Smooth muscle cell (in vitro differentiated cells): ENCODE measurements around the gene AFF2. TPM values are rescaled to one million over a fixed set of nuclear protein-coding genes. Genes with fewer than 3 reads are reported as not detected.

Experiments
- DNase-seq: peaks from one replicate; lab custom pipeline; 2025; ENCODE audit not compliant: unreplicated experiment; lab: John Stamatoyannopoulos, UW
- H2AFZ ChIP-seq: fragments of 200-600 bp; sonication (generic); 2 replicates; pipeline ENCODE4 v1.6.0; 2016; ENCODE audit warnings: antibody characterized with exemption, low read depth, mild to moderate bottlenecking
- H3F3A ChIP-seq: fragments of 200-600 bp; sonication (generic); 2 replicates; pipeline ENCODE4 v1.6.0; 2017; ENCODE audit warnings: antibody characterized with exemption, low read depth
- H3K27ac ChIP-seq: fragments of 200-600 bp; sonication (generic); 2 replicates; pipeline ENCODE4 v1.5.1; 2016; ENCODE audit warnings: low read depth, mild to moderate bottlenecking
- H3K27me3 ChIP-seq: fragments of 200-600 bp; sonication (generic); 2 replicates; pipeline ENCODE4 v1.6.1; 2016; ENCODE audit warnings: low read depth, mild to moderate bottlenecking
- H3K36me3 ChIP-seq: fragments of 200-600 bp; sonication (generic); 2 replicates; pipeline ENCODE4 v1.5.1; 2016; ENCODE audit warnings: low read depth
- H3K4me1 ChIP-seq: fragments of 200-600 bp; sonication (generic); 2 replicates; pipeline ENCODE4 v1.5.1; 2016; ENCODE audit warnings: low read depth
- H3K4me2 ChIP-seq: fragments of 200-600 bp; sonication (generic); 2 replicates; pipeline ENCODE4 v1.6.0; 2016; ENCODE audit warnings: mild to moderate bottlenecking
- H3K4me3 ChIP-seq: fragments of 200-600 bp; sonication (generic); 2 replicates; pipeline ENCODE4 v1.5.1; 2016; ENCODE audit warnings: mild to moderate bottlenecking
- H3K79me2 ChIP-seq: fragments of 200-600 bp; sonication (generic); 2 replicates; pipeline ENCODE4 v1.6.0; 2016; ENCODE audit warnings: low read depth, mild to moderate bottlenecking
- H3K9ac ChIP-seq: fragments of 200-600 bp; sonication (generic); 2 replicates; pipeline ENCODE4 v1.6.0; 2016; ENCODE audit warnings: low read depth
- H3K9me3 ChIP-seq: fragments of 200-600 bp; sonication (generic); replicated peaks from 2 replicates; pipeline ENCODE4 v1.5.1; 2016; ENCODE audit warnings: low read depth
- H4K20me1 ChIP-seq: fragments of 200-600 bp; sonication (generic); 2 replicates; pipeline ENCODE4 v1.6.0; 2016; ENCODE audit warnings: low read depth
- WGBS: methylation state at CpG from one replicate; pipeline ENCODE4 v1.1.7; 2016; ENCODE audit warnings: low lambda C conversion rate; 5-methylcytosine and 5-hydroxymethylcytosine counted together
- polyA plus RNA-seq: library from polyadenylated mRNA; unstranded; fragments of >200 nt; fragmentation: Nextera tagmentation; extraction: Ambion mirVana; gene quantifications from 2 replicates; pipeline ENCODE4 v1.2.1, GENCODE V29; 2016
- total RNA-seq: library from RNA; depleted of rRNA; stranded (reverse); fragments of >200 nt; gene quantifications from 2 replicates; pipeline ENCODE4 v1.2.3, GENCODE V29; 2014
- TF ChIP-seq, protein P1 (sequence below): fragments of 200-600 bp; sonication (generic); IDR thresholded peaks from 2 replicates; pipeline ENCODE4 v1.5.1; 2017; ENCODE audit warnings: borderline replicate concordance, mild to moderate bottlenecking, antibody characterized with exemption; ENCODE audit not compliant: insufficient read depth, poor library complexity, severe bottlenecking

AFF2 gene
- total and polyA plus RNA-seq, 2 experiments from 2014 or later: 0.57 to 3.6 TPM

DNA sequence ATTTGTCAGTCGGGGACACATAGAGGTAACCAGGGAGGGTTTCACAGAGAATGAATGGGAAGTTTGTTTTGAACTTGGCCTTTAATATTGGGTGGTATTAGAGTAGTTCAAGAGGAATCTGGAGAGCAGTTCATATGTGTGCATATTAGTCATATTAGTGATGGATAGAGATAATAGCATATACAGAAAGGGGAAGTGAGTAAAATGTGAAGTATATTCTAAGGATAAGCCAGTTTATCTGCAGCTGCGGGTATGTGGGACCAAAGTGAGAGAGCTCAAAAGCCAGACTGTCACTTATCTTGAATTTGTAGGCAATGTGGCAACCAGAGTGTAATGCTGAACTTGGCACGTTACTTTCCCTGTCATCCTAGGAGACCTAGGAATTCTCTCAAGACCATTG lies 169.9 kb downstream of the AFF2 start:
- Histone ChIP-seq H4K20me1 (no peaks in the 10 kb centered on the region), H3K27ac (no peak overlapping the region), H3K9me3 (peaks cover 7% of the 10 kb centered on the region), H3K4me1 (no peaks in the 10 kb centered on the region), H3K9ac (no peak overlapping the region), H2AFZ (no peak overlapping the region), H3K4me3 (no peak overlapping the region), H3F3A (no peaks in the 10 kb centered on the region), H3K4me2 (no peak overlapping the region), H3K79me2 (no peaks in the 10 kb centered on the region), H3K36me3 (no peaks in the 10 kb centered on the region), H3K27me3 (no peaks in the 10 kb centered on the region)
- DNase-seq: no peak
- TF ChIP-seq, protein P1, sequence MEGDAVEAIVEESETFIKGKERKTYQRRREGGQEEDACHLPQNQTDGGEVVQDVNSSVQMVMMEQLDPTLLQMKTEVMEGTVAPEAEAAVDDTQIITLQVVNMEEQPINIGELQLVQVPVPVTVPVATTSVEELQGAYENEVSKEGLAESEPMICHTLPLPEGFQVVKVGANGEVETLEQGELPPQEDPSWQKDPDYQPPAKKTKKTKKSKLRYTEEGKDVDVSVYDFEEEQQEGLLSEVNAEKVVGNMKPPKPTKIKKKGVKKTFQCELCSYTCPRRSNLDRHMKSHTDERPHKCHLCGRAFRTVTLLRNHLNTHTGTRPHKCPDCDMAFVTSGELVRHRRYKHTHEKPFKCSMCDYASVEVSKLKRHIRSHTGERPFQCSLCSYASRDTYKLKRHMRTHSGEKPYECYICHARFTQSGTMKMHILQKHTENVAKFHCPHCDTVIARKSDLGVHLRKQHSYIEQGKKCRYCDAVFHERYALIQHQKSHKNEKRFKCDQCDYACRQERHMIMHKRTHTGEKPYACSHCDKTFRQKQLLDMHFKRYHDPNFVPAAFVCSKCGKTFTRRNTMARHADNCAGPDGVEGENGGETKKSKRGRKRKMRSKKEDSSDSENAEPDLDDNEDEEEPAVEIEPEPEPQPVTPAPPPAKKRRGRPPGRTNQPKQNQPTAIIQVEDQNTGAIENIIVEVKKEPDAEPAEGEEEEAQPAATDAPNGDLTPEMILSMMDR: no peak
- WGBS: 66% methylated on average over 3 of the region's 3 CpGs

DNA sequence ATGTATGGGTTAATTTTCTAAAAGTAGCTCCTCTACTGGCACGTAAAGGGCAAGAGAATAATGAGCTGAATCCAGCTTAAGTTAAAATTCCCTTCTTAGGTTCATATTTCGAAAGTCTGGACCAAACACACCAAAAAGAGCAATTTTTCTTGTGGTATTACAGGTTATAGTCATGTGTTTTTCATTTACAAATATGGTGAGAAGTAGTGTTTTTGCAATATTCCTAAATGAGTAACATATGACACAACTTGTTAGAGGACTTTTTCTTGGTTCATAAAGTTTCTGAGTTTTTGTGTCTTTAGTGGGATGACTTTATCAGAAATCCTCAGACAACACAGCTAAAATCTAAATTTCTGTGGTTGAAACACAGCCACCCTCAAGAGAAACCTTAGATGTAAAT lies 172.1 kb downstream of the AFF2 start:
- no peaks in the 10 kb centered on the region for H3F3A ChIP-seq
- H3K27me3 ChIP-seq: no peaks in the 10 kb centered on the region
- DNase-seq: no peak
- no peaks in the 10 kb centered on the region for H3K36me3 ChIP-seq
- peaks cover 7% of the 10 kb centered on the region for H3K9me3 ChIP-seq
- no peak overlapping the region for H3K9ac ChIP-seq
- TF ChIP-seq, protein P1: no peak
- H3K27ac ChIP-seq: no peak overlapping the region
- no peaks in the 10 kb centered on the region for H3K4me1 ChIP-seq
- no peak overlapping the region for H2AFZ ChIP-seq
- H4K20me1 ChIP-seq: no peaks in the 10 kb centered on the region
- H3K4me3 ChIP-seq: no peak overlapping the region
- WGBS: 58% methylated on average over 2 of the region's 2 CpGs
- H3K79me2 ChIP-seq: no peaks in the 10 kb centered on the region
- no peak overlapping the region for H3K4me2 ChIP-seq

DNA sequence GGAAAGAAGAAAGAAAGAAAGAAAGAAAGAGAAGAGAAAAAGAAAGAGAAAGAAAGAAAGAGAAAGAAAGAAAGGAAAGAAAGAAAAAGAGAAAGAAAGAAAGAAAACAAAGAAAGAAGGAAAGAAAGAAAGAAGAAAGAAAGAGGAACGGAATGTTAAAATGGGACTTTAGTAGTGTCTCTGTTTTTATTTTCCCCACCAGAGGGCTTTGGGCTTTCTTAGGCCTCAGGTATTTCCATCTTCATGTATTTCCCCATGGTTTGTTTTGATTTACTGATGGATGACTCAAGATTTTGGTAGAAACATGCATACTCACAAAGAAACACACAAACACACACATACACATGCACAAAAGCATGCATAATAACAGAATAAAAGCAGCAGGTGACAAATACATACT lies 181.2 kb downstream of the AFF2 start:
- Histone ChIP-seq H2AFZ (no peak overlapping the region), H3F3A (no peaks in the 10 kb centered on the region), H3K79me2 (no peaks in the 10 kb centered on the region), H3K27ac (no peak overlapping the region), H3K4me1 (no peaks in the 10 kb centered on the region), H3K9me3 (no peaks in the 10 kb centered on the region), H3K4me3 (no peak overlapping the region), H3K9ac (no peak overlapping the region), H3K27me3 (no peaks in the 10 kb centered on the region), H3K36me3 (no peaks in the 10 kb centered on the region), H3K4me2 (no peak overlapping the region), H4K20me1 (no peaks in the 10 kb centered on the region)
- DNase-seq: no peak
- WGBS: 89% methylated on average over 1 of the region's 1 CpG
- TF ChIP-seq, protein P1: no peak

DNA sequence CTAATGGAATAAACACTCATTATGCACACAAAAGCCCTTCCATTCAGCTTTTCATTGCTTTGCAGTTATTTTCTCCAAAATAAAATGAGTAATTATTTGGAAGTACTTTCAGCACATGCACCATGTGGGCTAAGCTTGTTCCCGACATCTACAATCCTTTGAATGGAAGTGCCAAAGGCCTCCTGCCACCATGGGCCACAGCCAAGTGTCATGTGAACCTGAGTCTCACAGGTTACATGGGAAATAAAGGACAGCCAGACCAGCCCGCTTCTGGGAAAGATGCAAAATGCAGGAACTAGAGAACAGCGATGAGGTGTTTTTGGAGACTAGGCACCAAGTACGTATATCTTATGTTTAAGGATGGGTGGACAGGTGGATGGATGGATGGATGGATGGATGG lies 181.8 kb downstream of the AFF2 start:
- Histone ChIP-seq H3K27ac (no peak overlapping the region), H3K4me2 (no peak overlapping the region), H3K9me3 (no peaks in the 10 kb centered on the region), H3K27me3 (no peaks in the 10 kb centered on the region), H3K4me3 (no peak overlapping the region), H2AFZ (no peak overlapping the region), H3K9ac (no peak overlapping the region), H3K4me1 (no peaks in the 10 kb centered on the region), H4K20me1 (no peaks in the 10 kb centered on the region), H3K36me3 (no peaks in the 10 kb centered on the region), H3F3A (no peaks in the 10 kb centered on the region), H3K79me2 (no peaks in the 10 kb centered on the region)
- 80% methylated on average over 4 of the region's 4 CpGs for WGBS
- TF ChIP-seq, protein P1: no peak
- no peak for DNase-seq
